Regular cardiac myocyte (primary cell): Measurements from ENCODE around the gene FBXL20. TPM values are rescaled to one million over a fixed set of nuclear protein-coding genes. Genes with fewer than 3 reads are reported as not detected.

Source experiments
- total RNA-seq: library from RNA; depleted of rRNA; stranded (reverse); fragments of >200 nt; gene quantifications from 2 replicates; pipeline ENCODE4 v1.2.3, GENCODE V29; 2014

The FBXL20 gene, protein sequence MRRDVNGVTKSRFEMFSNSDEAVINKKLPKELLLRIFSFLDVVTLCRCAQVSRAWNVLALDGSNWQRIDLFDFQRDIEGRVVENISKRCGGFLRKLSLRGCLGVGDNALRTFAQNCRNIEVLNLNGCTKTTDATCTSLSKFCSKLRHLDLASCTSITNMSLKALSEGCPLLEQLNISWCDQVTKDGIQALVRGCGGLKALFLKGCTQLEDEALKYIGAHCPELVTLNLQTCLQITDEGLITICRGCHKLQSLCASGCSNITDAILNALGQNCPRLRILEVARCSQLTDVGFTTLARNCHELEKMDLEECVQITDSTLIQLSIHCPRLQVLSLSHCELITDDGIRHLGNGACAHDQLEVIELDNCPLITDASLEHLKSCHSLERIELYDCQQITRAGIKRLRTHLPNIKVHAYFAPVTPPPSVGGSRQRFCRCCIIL
- 10.2 and 16.6 TPM in 2 replicates for total RNA-seq

DNA sequence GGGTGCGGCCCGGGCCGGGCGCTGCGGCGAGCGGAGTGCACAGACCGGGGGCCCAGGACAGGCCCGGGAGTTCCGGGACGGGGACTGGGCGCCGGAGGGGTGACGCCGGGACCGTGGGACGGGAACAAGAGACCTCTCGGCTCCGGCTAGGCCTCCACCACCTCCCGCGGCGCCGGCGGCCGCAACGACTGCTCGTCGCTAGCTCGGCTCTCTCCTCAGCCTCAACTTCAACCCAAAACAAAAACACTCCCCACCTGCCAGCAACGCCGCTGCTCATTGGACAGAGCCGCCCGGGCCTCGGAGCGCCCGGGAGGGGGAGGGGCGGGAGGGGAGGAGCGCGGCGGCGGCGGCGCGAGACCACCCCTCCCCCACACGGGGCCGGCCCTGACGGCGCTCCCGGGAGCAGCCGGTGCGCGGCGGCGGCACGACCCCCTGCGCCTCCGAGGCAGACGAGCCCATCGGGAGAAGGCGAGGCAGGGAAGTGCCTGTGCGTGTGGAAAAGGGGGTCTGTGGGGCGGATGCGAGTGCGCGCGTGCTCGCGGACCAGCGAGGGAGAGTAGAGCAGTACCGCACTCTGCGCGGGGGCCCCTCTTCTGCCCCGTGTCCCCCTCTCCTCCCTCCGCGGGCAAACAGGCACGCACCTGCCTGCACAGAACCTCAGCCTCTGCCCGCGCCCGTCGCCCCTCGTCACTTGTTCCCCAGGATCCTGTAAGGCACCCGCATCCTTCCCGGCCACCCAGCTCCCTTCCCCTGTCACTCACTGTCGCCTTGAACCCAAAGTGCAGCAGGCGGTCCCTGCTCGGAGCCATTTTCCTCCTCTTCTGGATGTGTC lies at the start of gene FBXL20:
Gene FBXL20 (minus strand): TSS at position 215 of the 832 bp plus-strand sequence. CDS start 224 bp downstream, outside the sequence.

GRCh38 chr17:39450847-39451581 lies 49.6 kb upstream of the FBXL20 start, which contains the start of gene MED1:
TSS of gene MED1 (minus strand) at chr17:39451263. CDS start at chr17:39451062, 201 bp downstream.

DNA sequence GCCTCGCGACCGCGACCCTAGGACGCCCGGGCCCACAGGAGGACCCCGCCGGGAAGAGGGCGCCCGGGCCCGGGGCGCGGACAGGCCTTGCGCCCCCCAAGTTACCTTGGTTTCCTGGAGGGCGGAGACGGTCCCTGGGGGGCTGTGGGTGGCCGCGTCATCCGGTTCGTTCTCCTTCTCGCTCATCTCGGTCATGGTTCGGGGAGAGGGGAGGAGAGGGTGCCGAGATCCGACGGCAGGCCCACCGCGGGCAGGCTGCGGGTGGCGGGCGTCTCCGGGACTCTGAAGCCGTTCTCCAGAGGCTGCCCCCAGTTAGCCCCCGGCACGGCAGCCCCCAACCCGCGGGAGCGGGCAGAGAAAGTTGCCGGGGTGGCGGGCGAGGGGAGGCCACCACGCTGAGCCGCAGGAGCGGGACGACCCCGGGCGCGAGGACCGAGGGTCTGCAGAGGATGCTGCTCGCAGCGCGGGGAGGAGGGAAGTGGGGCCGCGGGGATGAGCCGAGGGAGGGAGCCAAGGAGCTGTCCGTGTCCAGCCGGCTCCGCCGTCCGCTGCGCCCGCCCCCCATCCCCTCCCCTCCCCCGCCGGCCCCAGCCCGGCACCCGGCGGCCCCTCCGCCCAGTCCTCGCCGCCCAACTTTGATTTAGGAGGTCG lies 176.0 kb downstream of the FBXL20 start, which contains the start of gene STAC2:
Gene STAC2 (minus strand): TSS at position 638 of the 651 bp plus-strand sequence. CDS start 443 bp downstream, at position 195.

Other genes starting within 250 kb of the FBXL20 start
- gene PLXDC1, start 250.0 kb downstream of the FBXL20 start, total RNA-seq: 0.19 and 1.1 TPM in 2 replicates
- 0.38 TPM in 1 of 2 replicates, not detected in the other for gene ARL5C, start 235.5 kb downstream of the FBXL20 start, total RNA-seq
- 2.3 and 7.9 TPM in 2 replicates for gene CACNB1, start 204.0 kb downstream of the FBXL20 start, total RNA-seq
- 1,670 and 1,734 TPM in 2 replicates for gene RPL19, start 201.3 kb downstream of the FBXL20 start, total RNA-seq
- under 0.01 TPM in 2 replicates for gene STAC2, start 175.7 kb downstream of the FBXL20 start, total RNA-seq
- gene MED1, start 49.6 kb upstream of the FBXL20 start, total RNA-seq: 16.3 and 16.9 TPM in 2 replicates
- gene CDK12, start 59.9 kb upstream of the FBXL20 start, total RNA-seq: 19.9 and 20.0 TPM in 2 replicates
- gene NEUROD2, start 206.3 kb upstream of the FBXL20 start, total RNA-seq: not detected in 2 replicates
- gene PPP1R1B, start 225.3 kb upstream of the FBXL20 start, total RNA-seq: not detected in 2 replicates
- gene STARD3, start 235.5 kb upstream of the FBXL20 start, total RNA-seq: 27.6 and 33.4 TPM in 2 replicates